Thyroid gland (tissue), 4 donors: ENCODE data around the gene AMOT. TPM values are rescaled to one million over a fixed set of nuclear protein-coding genes. Genes with fewer than 3 reads are reported as not detected.
A peak's percentile ranks its signal among the peaks of the same experiment; 100 is the strongest.

ENCODE experiments used
- DNase-seq, 2 donors: peaks; one replicate each; pipeline ENCODE4 v3.0.0-alpha.2; 2019
- H3K27ac ChIP-seq, 3 donors: fragments of 200-600 bp; sonication (generic); 1 replicate in 2 of 3; 2 replicates in 1 of 3; pipeline ENCODE4 v1.5.1; 2016 to 2019; ENCODE audit warnings: mild to moderate bottlenecking in 1 of 3, moderate library complexity in 1 of 3
- H3K27me3 ChIP-seq: fragments of 200-600 bp; sonication (generic); one replicate; pipeline ENCODE4 v1.5.1; 2019
- H3K36me3 ChIP-seq, 2 donors: fragments of 200-600 bp; sonication (generic); one replicate each; pipeline ENCODE4 v1.5.1; 2016 to 2019
- H3K4me1 ChIP-seq, 2 donors: fragments of 200-600 bp; sonication (generic); one replicate each; pipeline ENCODE4 v1.5.1; 2017 to 2019
- H3K4me3 ChIP-seq, 3 donors: fragments of 200-600 bp; sonication (generic); replicated peaks in 1 of 3; 1 replicate in 2 of 3; 2 replicates in 1 of 3; pipeline ENCODE4 v1.5.1; 2016; ENCODE audit warnings: mild to moderate bottlenecking in 1 of 3
- H3K9me3 ChIP-seq: fragments of 200-600 bp; sonication (generic); one replicate; pipeline ENCODE4 v1.5.1; 2017
- POLR2A ChIP-seq, 2 donors: fragments of 450-650 bp; IDR thresholded peaks; one replicate each; pipeline ENCODE4 v1.6.1; 2017; ENCODE audit warnings: antibody characterized with exemption in 2 of 2, mild to moderate bottlenecking in 2 of 2, moderate library complexity in 1 of 2
- WGBS, 2 donors: methylation state at CpG; one replicate each; pipeline ENCODE4 v1.1.5; 2017; 5-methylcytosine and 5-hydroxymethylcytosine counted together
- intact Hi-C: fragments of 100-400 bp; cut with DNase I; formaldehyde crosslinking; loops from one replicate; pipeline ENCODE4 v1.15.1; 2023
- total RNA-seq, 4 donors: library from RNA; depleted of rRNA; stranded (reverse); fragments of >200 nt; gene quantifications; one replicate each; pipeline ENCODE4 v1.2.3, GENCODE V29; 2016
- TF ChIP-seq, protein P1 (sequence below), 6 experiments: fragments of 200-600 bp in 3 of 6; fragments of 450-650 bp in 3 of 6; sonication (generic) in 3 of 6; IDR thresholded peaks; one replicate each; pipeline ENCODE4 v1.5.1; 2016 to 2019; ENCODE audit warnings: antibody characterized with exemption in 6 of 6, mild to moderate bottlenecking in 2 of 6, inconsistent platforms in 1 of 6, moderate library complexity in 1 of 6

Gene AMOT
- total RNA-seq, 4 donors from 2014 or later, result 8.0 to 20.7 (median 14.1) TPM

DNA sequence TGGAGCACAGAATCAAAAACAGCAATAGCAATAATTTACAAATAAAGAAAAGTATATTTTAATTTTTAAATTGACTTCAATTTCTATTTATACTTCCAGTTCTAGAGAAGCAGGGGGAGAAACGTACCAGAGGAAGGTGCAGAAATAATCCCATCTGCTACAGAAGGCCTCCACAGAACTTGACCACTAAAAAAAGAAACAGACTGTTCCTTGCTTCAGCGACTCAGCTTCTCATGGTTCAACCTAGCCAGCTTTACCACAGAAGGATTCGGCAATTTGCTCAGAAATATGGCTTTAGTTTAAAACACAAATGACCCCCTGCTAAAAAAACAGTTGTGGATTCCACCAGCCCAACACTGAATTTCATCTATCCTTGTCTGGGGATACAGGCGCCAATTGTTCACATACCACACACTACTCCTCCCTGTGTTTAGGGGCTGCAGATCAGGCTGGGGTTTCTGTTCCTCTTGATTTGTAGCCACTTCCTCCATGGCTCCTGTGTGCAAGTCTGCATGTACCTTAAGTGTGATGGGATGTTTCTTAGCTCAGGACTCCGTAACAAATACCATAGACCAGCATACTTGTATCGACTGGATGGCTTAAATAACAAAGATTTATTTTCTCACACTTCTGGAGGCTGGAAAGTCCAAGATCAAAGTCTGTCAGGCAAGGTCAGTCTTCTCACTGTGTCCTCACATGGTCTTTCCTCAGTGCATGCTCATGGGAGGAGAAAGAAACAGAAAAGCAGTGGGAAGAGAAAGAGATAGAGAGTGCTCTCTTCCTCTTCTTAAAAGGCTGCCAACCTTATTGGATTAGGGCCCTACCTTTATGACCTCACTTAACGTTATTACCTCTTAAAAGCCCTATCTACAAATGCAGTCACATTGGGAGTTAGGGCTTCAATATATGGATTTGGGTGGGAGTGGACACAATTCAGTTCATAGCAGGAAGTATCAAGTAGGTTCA lies 79.1 kb downstream of the AMOT start:
- no peak for DNase-seq
- no peak for TF ChIP-seq POLR2A (IDR thresholded peaks at IDR 0.05)
- TF ChIP-seq, protein P1, sequence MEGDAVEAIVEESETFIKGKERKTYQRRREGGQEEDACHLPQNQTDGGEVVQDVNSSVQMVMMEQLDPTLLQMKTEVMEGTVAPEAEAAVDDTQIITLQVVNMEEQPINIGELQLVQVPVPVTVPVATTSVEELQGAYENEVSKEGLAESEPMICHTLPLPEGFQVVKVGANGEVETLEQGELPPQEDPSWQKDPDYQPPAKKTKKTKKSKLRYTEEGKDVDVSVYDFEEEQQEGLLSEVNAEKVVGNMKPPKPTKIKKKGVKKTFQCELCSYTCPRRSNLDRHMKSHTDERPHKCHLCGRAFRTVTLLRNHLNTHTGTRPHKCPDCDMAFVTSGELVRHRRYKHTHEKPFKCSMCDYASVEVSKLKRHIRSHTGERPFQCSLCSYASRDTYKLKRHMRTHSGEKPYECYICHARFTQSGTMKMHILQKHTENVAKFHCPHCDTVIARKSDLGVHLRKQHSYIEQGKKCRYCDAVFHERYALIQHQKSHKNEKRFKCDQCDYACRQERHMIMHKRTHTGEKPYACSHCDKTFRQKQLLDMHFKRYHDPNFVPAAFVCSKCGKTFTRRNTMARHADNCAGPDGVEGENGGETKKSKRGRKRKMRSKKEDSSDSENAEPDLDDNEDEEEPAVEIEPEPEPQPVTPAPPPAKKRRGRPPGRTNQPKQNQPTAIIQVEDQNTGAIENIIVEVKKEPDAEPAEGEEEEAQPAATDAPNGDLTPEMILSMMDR (IDR thresholded peaks at IDR 0.05), result no peak
- Histone ChIP-seq H3K36me3 (no peaks in the 10 kb centered on the region), H3K4me3 (no peak overlapping the region), H3K9me3 (no peaks in the 10 kb centered on the region), H3K27ac (no peak overlapping the region), H3K27me3 (no peaks in the 10 kb centered on the region), H3K4me1 (no peaks in the 10 kb centered on the region)
- intact Hi-C loops, result no loop called here
- WGBS, 2 donors, result 82 to 86% methylated on average over 7 of the region's 7 CpGs

DNA sequence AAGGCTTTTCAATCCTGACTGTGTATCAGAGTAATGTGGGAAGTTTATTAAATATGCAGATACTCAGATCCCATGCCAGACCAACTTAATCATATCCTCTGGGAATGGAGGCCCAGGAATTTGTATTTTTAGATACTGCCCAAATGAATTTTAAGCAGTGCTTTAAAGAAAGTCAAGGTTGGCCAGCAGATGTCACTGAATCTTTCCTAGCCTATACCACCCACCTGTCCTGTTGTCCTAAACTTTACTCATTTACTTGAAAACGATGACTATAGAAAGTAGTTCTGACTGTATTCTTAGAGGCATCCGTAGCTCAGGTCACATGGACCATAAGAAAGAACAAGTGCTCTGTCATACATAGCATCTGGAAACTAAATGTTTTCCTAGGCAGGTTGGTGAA lies 79.9 kb downstream of the AMOT start:
- WGBS, 2 donors, result 22 to 44% methylated on average over 1 to 2 of the region's 2 CpGs
- intact Hi-C loops, result no loop called here
- no peak overlapping the region for H3K4me3 ChIP-seq

DNA sequence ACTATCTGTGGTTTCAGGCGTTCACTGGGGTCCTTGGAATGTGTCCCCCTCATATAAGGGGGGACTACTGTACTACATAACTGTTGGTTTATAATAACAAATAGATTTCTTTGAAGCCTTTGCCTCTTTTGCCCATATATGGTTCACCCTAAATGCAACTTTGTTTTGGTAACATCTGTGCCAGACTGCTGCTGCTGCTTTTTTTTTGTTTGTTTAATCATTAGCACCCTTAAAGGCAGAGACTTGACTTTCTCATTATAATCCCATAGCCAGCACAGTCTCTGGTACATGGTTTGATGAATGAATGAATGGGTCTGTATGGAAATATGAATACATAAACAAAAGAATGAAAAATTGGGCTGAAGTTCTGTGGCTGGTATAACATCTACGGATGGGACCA lies 80.7 kb downstream of the AMOT start:
- Histone ChIP-seq H3K27me3 (no peaks in the 10 kb centered on the region), H3K27ac (no peak overlapping the region), H3K9me3 (no peaks in the 10 kb centered on the region), H3K36me3 (no peaks in the 10 kb centered on the region), H3K4me3 (no peak overlapping the region), H3K4me1 (no peaks in the 10 kb centered on the region)
- WGBS, 2 donors, result 88 to 92% methylated on average over 2 of the region's 2 CpGs
- intact Hi-C loops, result no loop called here
- DNase-seq, result no peak
- TF ChIP-seq POLR2A (IDR thresholded peaks at IDR 0.05), result no peak
- TF ChIP-seq, protein P1 (IDR thresholded peaks at IDR 0.05), result no peak

More for the DNA sequence above, 79.9 kb downstream of the AMOT start:
- Histone ChIP-seq H3K27ac (no peak overlapping the region), H3K9me3 (no peaks in the 10 kb centered on the region), H3K27me3 (no peaks in the 10 kb centered on the region), H3K36me3 (no peaks in the 10 kb centered on the region), H3K4me1 (no peaks in the 10 kb centered on the region)
- no peak for DNase-seq
- no peak for TF ChIP-seq POLR2A (IDR thresholded peaks at IDR 0.05)
- TF ChIP-seq, protein P1 (IDR thresholded peaks at IDR 0.05), result peak in 2 of 6 experiments; percentile 5 to 13

DNA sequence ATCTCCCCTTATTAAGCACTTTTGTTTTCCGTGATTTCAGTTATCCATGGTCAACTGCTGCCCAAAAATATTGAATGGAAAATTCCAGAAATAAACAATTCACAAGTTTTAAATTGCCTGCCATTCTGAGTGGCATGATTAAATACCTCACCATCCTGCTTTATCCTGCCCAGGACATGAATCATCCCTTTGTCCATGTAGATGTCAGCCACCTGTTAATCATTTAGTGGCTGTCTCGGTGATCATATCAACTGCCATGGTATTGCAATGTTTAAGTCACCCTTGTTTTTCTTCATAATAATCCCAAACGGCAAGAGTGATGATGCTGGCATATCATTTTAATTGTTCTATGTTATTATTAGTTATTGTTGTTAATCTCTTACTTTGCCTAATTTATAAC lies 81.1 kb downstream of the AMOT start:
- TF ChIP-seq, protein P1 (IDR thresholded peaks at IDR 0.05), result no peak
- TF ChIP-seq POLR2A (IDR thresholded peaks at IDR 0.05), result no peak
- H3K4me3 ChIP-seq, result no peak overlapping the region
- H3K27ac ChIP-seq, result no peak overlapping the region
- 72 to 82% methylated on average over 3 of the region's 3 CpGs for WGBS, 2 donors
- H3K9me3 ChIP-seq, result no peaks in the 10 kb centered on the region
- intact Hi-C loops, result no loop called here
- H3K36me3 ChIP-seq, result no peaks in the 10 kb centered on the region
- no peak for DNase-seq
- no peaks in the 10 kb centered on the region for H3K27me3 ChIP-seq
- H3K4me1 ChIP-seq, result no peaks in the 10 kb centered on the region

DNA sequence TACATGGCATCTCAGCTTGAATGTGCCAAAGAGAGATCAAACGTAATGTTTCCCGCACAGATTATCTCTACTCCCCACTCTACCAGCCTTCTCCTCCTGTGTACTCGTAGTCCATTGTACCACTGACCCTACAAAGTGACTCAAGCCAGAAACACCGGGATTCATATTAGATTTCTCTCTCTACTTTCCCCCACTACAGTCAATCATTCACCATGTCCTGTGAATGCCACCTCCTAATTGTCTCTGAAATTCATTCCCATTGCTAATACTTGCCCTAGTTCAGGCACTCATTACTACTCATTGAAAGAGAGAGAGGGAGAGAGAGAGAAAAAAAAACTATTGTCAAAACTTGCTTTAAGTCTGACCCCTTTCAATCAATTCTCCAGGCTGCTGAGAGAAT lies 82.7 kb downstream of the AMOT start:
- H3K36me3 ChIP-seq, result no peaks in the 10 kb centered on the region
- no peak for DNase-seq
- intact Hi-C loops, result no loop called here

More for the DNA sequence above, 82.7 kb downstream of the AMOT start:
- H3K27ac ChIP-seq, result no peak overlapping the region
- 88 to 96% methylated on average over 4 of the region's 4 CpGs for WGBS, 2 donors
- TF ChIP-seq POLR2A (IDR thresholded peaks at IDR 0.05), result no peak
- TF ChIP-seq, protein P1 (IDR thresholded peaks at IDR 0.05), result no peak
- no peak overlapping the region for H3K4me3 ChIP-seq
- H3K27me3 ChIP-seq, result no peaks in the 10 kb centered on the region
- no peaks in the 10 kb centered on the region for H3K4me1 ChIP-seq
- no peaks in the 10 kb centered on the region for H3K9me3 ChIP-seq
